Mesendoderm (in vitro differentiated cells): ENCODE results near the gene COL6A2.
A peak's percentile ranks its signal among the peaks of the same experiment; 100 is the strongest.

Source experiments
- DNase-seq: peaks from one replicate; pipeline ENCODE4 v3.0.0; 2013
- H2AK5ac ChIP-seq: 2 replicates; pipeline ENCODE4 v1.6.1; 2013; ENCODE audit warnings: low read length, inconsistent platforms
- H2BK120ac ChIP-seq: 2 replicates; pipeline ENCODE4 v1.6.1; 2013; ENCODE audit warnings: low read depth, mild to moderate bottlenecking, low read length, moderate library complexity, mixed read lengths
- H2BK15ac ChIP-seq: replicated peaks from 2 replicates; pipeline ENCODE4 v1.6.1; 2013; ENCODE audit warnings: low read depth, mild to moderate bottlenecking, moderate library complexity
- H2BK5ac ChIP-seq: 2 replicates; pipeline ENCODE4 v1.6.1; 2013; ENCODE audit warnings: low read length, inconsistent platforms
- H3K18ac ChIP-seq: 2 replicates; pipeline ENCODE4 v1.6.1; 2013; ENCODE audit warnings: mild to moderate bottlenecking, low read length, mixed read lengths
- H3K23ac ChIP-seq: one replicate; pipeline ENCODE4 v1.6.1; 2013; ENCODE audit warnings: low read length
- H3K27ac ChIP-seq: 2 replicates; pipeline ENCODE4 v1.5.1; 2013; ENCODE audit warnings: low read depth, mild to moderate bottlenecking, inconsistent platforms, low read length, moderate library complexity
- H3K27me3 ChIP-seq: 2 replicates; pipeline ENCODE4 v1.6.1; 2013; ENCODE audit warnings: low read length, control low read depth, mild to moderate bottlenecking, inconsistent platforms; ENCODE audit not compliant: insufficient read depth, poor library complexity
- H3K36me3 ChIP-seq: 2 replicates; pipeline ENCODE4 v1.6.1; 2013; ENCODE audit warnings: low read length, inconsistent platforms; ENCODE audit not compliant: control insufficient read depth, insufficient read depth
- H3K4ac ChIP-seq: one replicate; pipeline ENCODE4 v1.6.1; 2013; ENCODE audit warnings: low read depth, mild to moderate bottlenecking, low read length, moderate library complexity
- H3K4me1 ChIP-seq: 2 replicates; pipeline ENCODE4 v1.6.1; 2013; ENCODE audit warnings: low read depth, low read length, inconsistent platforms; ENCODE audit not compliant: control insufficient read depth
- H3K4me2 ChIP-seq: 2 replicates; pipeline ENCODE4 v1.6.1; 2013; ENCODE audit warnings: low read length
- H3K4me3 ChIP-seq: 2 replicates; pipeline ENCODE4 v1.5.1; 2013; ENCODE audit warnings: mild to moderate bottlenecking, low read length
- H3K56ac ChIP-seq: one replicate; pipeline ENCODE4 v1.6.1; 2013; ENCODE audit warnings: low read length
- H3K79me1 ChIP-seq: 2 replicates; pipeline ENCODE4 v1.6.1; 2013; ENCODE audit warnings: low read length, inconsistent platforms
- H3K79me2 ChIP-seq: 2 replicates; pipeline ENCODE4 v1.6.1; 2013; ENCODE audit warnings: mild to moderate bottlenecking, low read length; ENCODE audit not compliant: control insufficient read depth, insufficient read depth
- H3K9ac ChIP-seq: 2 replicates; pipeline ENCODE4 v1.6.1; 2013; ENCODE audit warnings: low read length, inconsistent platforms
- H4K5ac ChIP-seq: one replicate; pipeline ENCODE4 v1.6.1; 2013; ENCODE audit warnings: low read length
- H4K8ac ChIP-seq: one replicate; pipeline ENCODE4 v1.6.1; 2013; ENCODE audit warnings: low read depth, mild to moderate bottlenecking, control low read depth, low read length, moderate library complexity
- WGBS: extraction: QIAGEN DNeasy Blood & Tissue Kit; methylation state at CpG from one replicate; pipeline ENCODE4 v1.1.7; 2013; ENCODE audit warnings: low lambda C conversion rate, missing lambda C conversion rate; ENCODE audit not compliant: insufficient coverage; ENCODE audit errors: extremely low coverage; 5-methylcytosine and 5-hydroxymethylcytosine counted together

Gene COL6A2

DNA sequence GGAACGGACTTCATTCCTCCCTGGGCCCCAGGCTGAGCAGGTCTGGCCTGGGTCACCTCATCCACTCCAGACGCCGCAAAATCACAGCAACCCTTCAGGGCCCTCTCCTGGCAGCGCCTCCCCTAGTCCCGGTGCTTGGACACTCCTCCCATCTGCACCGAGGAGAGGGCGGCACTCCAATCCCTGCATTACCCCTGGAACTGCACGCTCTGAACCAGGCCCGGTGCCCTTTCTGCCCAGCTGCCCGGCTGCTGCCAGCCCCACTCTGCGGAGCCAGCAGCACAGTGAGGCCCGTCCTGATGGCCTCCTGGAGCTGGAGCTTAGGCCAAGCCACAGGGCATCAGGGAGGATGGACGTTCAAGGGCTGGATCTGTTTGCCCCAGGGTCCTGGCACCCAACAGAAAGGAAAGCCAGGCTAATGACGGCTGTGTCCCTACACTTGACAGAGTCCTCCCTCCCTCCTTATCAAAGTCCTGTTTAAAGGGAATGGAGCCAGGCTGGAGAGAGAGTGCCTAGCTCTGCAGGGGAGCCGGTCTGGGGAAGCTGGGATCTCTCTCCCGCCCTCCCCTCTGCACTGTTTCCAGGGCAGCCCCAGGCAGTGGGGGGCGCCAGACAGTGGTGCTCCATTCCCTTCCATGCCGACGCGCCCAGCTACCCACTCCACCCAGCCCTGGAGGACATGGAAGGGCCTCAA, 12.7 kb downstream of the COL6A2 start:
- Histone ChIP-seq H4K5ac (no peak overlapping the region), H2BK5ac (no peak overlapping the region), H3K4ac (no peak overlapping the region), H3K4me3 (no peak overlapping the region), H3K23ac (no peak overlapping the region), H2BK120ac (no peak overlapping the region), H3K79me2 (peaks cover 3% of the 10 kb centered on the region), H3K36me3 (peaks cover 12% of the 10 kb centered on the region), H2BK15ac (no peak overlapping the region), H3K18ac (no peak overlapping the region), H3K4me2 (no peak overlapping the region), H3K9ac (no peak overlapping the region), H2AK5ac (no peak overlapping the region), H3K4me1 (no peaks in the 10 kb centered on the region), H3K27me3 (no peaks in the 10 kb centered on the region), H3K79me1 (peaks cover 7% of the 10 kb centered on the region), H3K27ac (no peak overlapping the region), H4K8ac (no peak overlapping the region), H3K56ac (no peak overlapping the region)
- no CpG with 5 or more reads among the region's 20 CpGs for WGBS
- peak; percentile 36 for DNase-seq

DNA sequence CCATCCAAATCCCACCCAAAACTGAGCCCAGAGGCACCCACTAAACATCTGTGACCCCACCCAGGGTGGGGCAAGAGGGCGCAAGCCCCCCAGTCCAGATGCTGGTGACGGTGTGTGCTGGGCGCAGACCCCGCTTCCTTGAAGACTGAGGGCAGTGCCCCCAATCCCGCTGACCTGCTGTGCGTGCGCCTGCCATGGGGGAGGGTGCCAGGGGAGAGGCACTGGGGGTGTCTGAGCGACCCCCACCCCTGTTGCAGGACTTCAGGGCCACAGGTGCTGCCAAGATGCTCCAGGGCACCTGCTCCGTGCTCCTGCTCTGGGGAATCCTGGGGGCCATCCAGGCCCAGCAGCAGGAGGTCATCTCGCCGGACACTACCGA, 13.3 kb downstream of the COL6A2 start:
- H4K5ac ChIP-seq, result no peak overlapping the region
- WGBS, result no CpG with 5 or more reads among the region's 12 CpGs
- no peak overlapping the region for H3K4ac ChIP-seq
- no peak overlapping the region for H3K27ac ChIP-seq
- H2AK5ac ChIP-seq, result no peak overlapping the region
- H2BK120ac ChIP-seq, result no peak overlapping the region
- H3K18ac ChIP-seq, result no peak overlapping the region
- H3K4me3 ChIP-seq, result no peak overlapping the region
- H3K9ac ChIP-seq, result no peak overlapping the region
- DNase-seq, result no peak
- H3K27me3 ChIP-seq, result no peaks in the 10 kb centered on the region
- H3K4me1 ChIP-seq, result no peaks in the 10 kb centered on the region
- peaks cover 7% of the 10 kb centered on the region for H3K79me1 ChIP-seq
- peaks cover 12% of the 10 kb centered on the region for H3K36me3 ChIP-seq
- no peak overlapping the region for H3K56ac ChIP-seq
- H3K4me2 ChIP-seq, result no peak overlapping the region
- no peak overlapping the region for H2BK15ac ChIP-seq
- peaks cover 3% of the 10 kb centered on the region for H3K79me2 ChIP-seq
- H4K8ac ChIP-seq, result no peak overlapping the region
- H2BK5ac ChIP-seq, result no peak overlapping the region
- no peak overlapping the region for H3K23ac ChIP-seq

GRCh38 chr21:46111857-46112724, 14.2 kb downstream of the COL6A2 start:
- H2BK5ac ChIP-seq, result no peak overlapping the region
- H2BK15ac ChIP-seq, result no peak overlapping the region
- WGBS, result no CpG with 5 or more reads among the region's 69 CpGs
- DNase-seq, result no peak
- H3K4me1 ChIP-seq, result no peaks in the 10 kb centered on the region
- H3K4me3 ChIP-seq, result no peak overlapping the region
- H3K56ac ChIP-seq, result no peak overlapping the region
- H3K79me2 ChIP-seq, result peaks cover 2% of the 10 kb centered on the region
- H2AK5ac ChIP-seq, result no peak overlapping the region
- no peak overlapping the region for H3K9ac ChIP-seq
- no peak overlapping the region for H4K8ac ChIP-seq
- no peak overlapping the region for H3K23ac ChIP-seq
- H4K5ac ChIP-seq, result no peak overlapping the region
- H3K4me2 ChIP-seq, result no peak overlapping the region
- H3K27me3 ChIP-seq, result no peaks in the 10 kb centered on the region
- H2BK120ac ChIP-seq, result no peak overlapping the region
- H3K18ac ChIP-seq, result no peak overlapping the region
- H3K36me3 ChIP-seq, result peaks cover 14% of the 10 kb centered on the region
- H3K79me1 ChIP-seq, result peaks cover 5% of the 10 kb centered on the region
- H3K4ac ChIP-seq, result no peak overlapping the region
- no peak overlapping the region for H3K27ac ChIP-seq

DNA sequence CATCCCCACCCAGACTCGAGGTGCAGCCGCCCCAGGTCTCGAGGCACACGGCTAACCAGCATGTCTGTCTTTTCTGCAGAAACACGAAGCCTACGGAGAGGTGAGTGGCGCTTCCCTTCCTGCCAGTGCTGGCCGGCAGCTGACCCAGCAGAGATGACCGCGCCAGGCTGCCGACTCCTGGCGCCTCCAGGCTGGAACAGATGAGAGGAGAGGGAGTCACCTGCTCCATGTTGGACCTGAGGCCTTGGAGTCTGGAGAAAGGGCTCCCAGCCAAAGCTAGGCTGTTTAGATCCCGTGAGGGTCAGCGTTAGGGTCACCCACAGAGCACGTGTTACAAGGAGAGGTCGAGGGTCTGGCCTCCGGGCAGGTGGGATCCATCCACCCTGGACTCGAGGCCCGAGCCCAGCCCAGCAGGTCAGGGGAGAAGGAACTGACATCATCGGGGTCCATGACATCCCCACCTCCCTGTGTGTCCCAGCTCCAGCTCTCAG, 14.9 kb downstream of the COL6A2 start:
- no peak overlapping the region for H3K27ac ChIP-seq
- H3K56ac ChIP-seq, result no peak overlapping the region
- peaks cover 2% of the 10 kb centered on the region for H3K79me2 ChIP-seq
- H4K8ac ChIP-seq, result no peak overlapping the region
- peaks cover 5% of the 10 kb centered on the region for H3K79me1 ChIP-seq
- H3K4me2 ChIP-seq, result no peak overlapping the region
- H2AK5ac ChIP-seq, result no peak overlapping the region
- H3K4ac ChIP-seq, result no peak overlapping the region
- H3K18ac ChIP-seq, result no peak overlapping the region
- H3K4me1 ChIP-seq, result no peaks in the 10 kb centered on the region
- H4K5ac ChIP-seq, result no peak overlapping the region
- no peak overlapping the region for H3K23ac ChIP-seq
- WGBS, result no CpG with 5 or more reads among the region's 20 CpGs
- no peak overlapping the region for H3K9ac ChIP-seq
- H3K4me3 ChIP-seq, result no peak overlapping the region
- no peaks in the 10 kb centered on the region for H3K27me3 ChIP-seq
- H3K36me3 ChIP-seq, result peaks cover 17% of the 10 kb centered on the region
- no peak overlapping the region for H2BK5ac ChIP-seq
- DNase-seq, result no peak
- no peak overlapping the region for H2BK15ac ChIP-seq
- no peak overlapping the region for H2BK120ac ChIP-seq

DNA sequence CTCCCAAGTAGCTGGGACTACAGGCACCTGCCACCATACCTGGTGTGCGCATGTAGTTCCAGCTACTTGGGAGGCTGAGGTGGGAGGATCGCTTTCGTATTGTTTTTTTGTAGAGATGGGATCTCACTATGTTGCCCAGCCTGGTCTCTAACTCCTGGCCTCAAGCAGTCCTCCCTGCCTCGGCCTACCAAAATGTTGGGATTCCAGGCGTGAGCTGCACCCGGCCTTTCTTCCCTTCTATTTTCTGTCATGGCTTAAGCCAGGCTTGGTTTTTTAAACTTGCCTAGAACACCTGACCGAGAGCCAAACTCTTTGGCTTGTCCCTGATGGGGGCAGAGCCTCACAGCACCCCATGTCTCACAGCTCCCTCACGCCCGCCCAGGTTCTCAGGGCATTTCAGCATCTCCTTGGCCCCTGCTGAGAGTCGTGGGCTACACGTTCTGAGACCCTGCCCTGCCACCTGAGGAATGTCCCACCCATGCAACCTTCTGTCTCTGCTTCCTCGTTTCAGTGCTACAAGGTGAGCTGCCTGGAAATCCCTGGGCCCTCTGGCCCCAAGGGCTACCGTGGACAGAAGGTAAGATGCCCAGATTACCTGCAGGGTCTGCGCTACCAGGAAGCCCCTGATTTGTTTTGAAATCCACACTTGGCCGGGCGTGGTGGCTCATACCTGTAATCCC, 15.7 kb downstream of the COL6A2 start:
- no peak overlapping the region for H4K5ac ChIP-seq
- H3K79me1 ChIP-seq, result peaks cover 5% of the 10 kb centered on the region
- H3K56ac ChIP-seq, result no peak overlapping the region
- no peak overlapping the region for H3K27ac ChIP-seq
- no peak overlapping the region for H4K8ac ChIP-seq
- H3K4me3 ChIP-seq, result no peak overlapping the region
- H3K36me3 ChIP-seq, result peaks cover 17% of the 10 kb centered on the region
- no peaks in the 10 kb centered on the region for H3K27me3 ChIP-seq
- no peak for DNase-seq
- no peaks in the 10 kb centered on the region for H3K4me1 ChIP-seq
- no peak overlapping the region for H2BK5ac ChIP-seq
- no peak overlapping the region for H3K4me2 ChIP-seq
- WGBS, result no CpG with 5 or more reads among the region's 16 CpGs
- H3K23ac ChIP-seq, result no peak overlapping the region
- no peak overlapping the region for H2AK5ac ChIP-seq
- H3K4ac ChIP-seq, result no peak overlapping the region
- H2BK15ac ChIP-seq, result no peak overlapping the region
- H2BK120ac ChIP-seq, result no peak overlapping the region
- H3K9ac ChIP-seq, result no peak overlapping the region
- no peak overlapping the region for H3K18ac ChIP-seq
- H3K79me2 ChIP-seq, result peaks cover 1% of the 10 kb centered on the region
